ENCODE measurements around the gene DLGAP4. TPM values are rescaled to one million over a fixed set of nuclear protein-coding genes. Genes with fewer than 3 reads are reported as not detected.

DLGAP4 gene
- total RNA-seq, 4 donors from 2014 or later, result 33.5 to 159 (median 56.6) TPM

GRCh38 chr20:36367907-36368799 is 62.0 kb downstream of the DLGAP4 start:
- no peak for TF ChIP-seq EP300 (IDR thresholded peaks at IDR 0.05; ENCODE audit: low read depth)
- TF ChIP-seq CTCF (IDR thresholded peaks at IDR 0.05), result no peak
- TF ChIP-seq POLR2AphosphoS5 (IDR thresholded peaks at IDR 0.05), result no peak
- no peak for TF ChIP-seq POLR2A (IDR thresholded peaks at IDR 0.05)
- H3K27ac ChIP-seq, result no peak overlapping the region
- no peaks in the 10 kb centered on the region for H3K36me3 ChIP-seq
- 63 to 67% methylated on average over 1 to 12 of the region's 12 CpGs for WGBS, 2 donors (ENCODE audit: low coverage in 1 of 2)
- no peaks in the 10 kb centered on the region for H3K4me1 ChIP-seq
- H3K4me3 ChIP-seq, result no peak overlapping the region
- H3K9me3 ChIP-seq, result no peaks in the 10 kb centered on the region
- in situ Hi-C loops (cut with MboI; ENCODE audit: low pct_ligation_motif_present in 1 of 4, low pct_unique_long_range_greater_than_20kb in 1 of 4, low sequenced_read_pairs in 3 of 4), result no loop called here
- no peak for DNase-seq
- H3K27me3 ChIP-seq, result peaks cover 6% of the 10 kb centered on the region
- intact Hi-C loops (cut with DNase I; ENCODE audit: low total_unique reads), result no loop called here

DNA sequence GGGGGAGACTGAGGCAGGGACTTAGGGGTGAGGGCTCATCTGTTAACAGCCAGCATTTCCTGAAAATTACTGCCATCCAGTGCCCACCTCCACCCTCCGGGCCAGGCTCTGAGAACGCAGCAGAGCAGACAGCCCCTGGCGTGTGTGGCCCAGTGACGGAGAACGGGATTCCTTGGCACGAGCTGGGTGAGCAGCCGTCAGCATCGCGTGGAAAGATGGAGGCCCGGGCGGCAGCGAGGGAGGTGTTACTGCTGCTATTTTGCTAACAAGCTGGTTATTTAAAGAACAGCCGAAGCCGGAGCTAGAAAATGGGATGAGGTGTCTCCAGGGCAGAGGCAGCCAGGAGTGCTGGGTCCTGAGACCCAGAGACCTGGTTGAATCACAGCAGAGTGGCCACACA is 62.7 kb downstream of the DLGAP4 start:
- intact Hi-C loops (cut with DNase I; ENCODE audit: low total_unique reads) (no loop called here), in situ Hi-C loops (cut with MboI; ENCODE audit: low pct_ligation_motif_present in 1 of 4, low pct_unique_long_range_greater_than_20kb in 1 of 4, low sequenced_read_pairs in 3 of 4) (no loop called here)
- WGBS, 2 donors (ENCODE audit: low coverage in 1 of 2), result 80 to 85% methylated on average over 5 to 14 of the region's 14 CpGs
- TF ChIP-seq EP300 (IDR thresholded peaks at IDR 0.05; ENCODE audit: low read depth), result no peak
- Histone ChIP-seq H3K9me3 (no peaks in the 10 kb centered on the region), H3K27me3 (peaks cover 14% of the 10 kb centered on the region), H3K4me1 (no peaks in the 10 kb centered on the region), H3K36me3 (no peaks in the 10 kb centered on the region), H3K27ac (no peak overlapping the region), H3K4me3 (no peak overlapping the region)
- no peak for DNase-seq

DNA sequence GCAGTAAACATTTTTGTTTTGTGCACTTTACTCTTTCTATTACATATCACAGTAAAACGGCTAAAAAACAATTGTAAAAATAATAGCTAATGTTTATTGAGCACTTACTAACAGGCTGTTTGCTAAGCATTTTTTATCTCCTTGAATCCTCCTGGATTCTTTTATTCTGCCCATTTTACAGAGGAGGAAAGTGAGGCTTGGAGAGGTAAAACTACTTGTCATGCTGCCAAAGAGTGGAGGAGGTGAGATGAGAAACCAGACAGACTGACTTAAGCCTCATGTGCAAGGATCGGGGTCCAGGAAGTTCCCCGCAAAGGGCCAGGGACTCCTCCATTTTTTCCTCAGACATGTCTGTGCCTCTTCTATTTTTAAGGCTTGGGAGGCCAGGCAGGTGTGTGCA is 63.6 kb downstream of the DLGAP4 start:
- 23 to 72% methylated on average over 1 to 3 of the region's 3 CpGs for WGBS, 2 donors (ENCODE audit: low coverage in 1 of 2)
- in situ Hi-C loops (cut with MboI; ENCODE audit: low pct_ligation_motif_present in 1 of 4, low pct_unique_long_range_greater_than_20kb in 1 of 4, low sequenced_read_pairs in 3 of 4) (no loop called here), intact Hi-C loops (cut with DNase I; ENCODE audit: low total_unique reads) (no loop called here)
- Histone ChIP-seq H3K9me3 (no peaks in the 10 kb centered on the region), H3K4me1 (no peaks in the 10 kb centered on the region), H3K27ac (no peak overlapping the region), H3K4me3 (no peak overlapping the region), H3K36me3 (no peaks in the 10 kb centered on the region), H3K27me3 (peaks cover 18% of the 10 kb centered on the region)
- DNase-seq, result no peak
- no peak for TF ChIP-seq POLR2AphosphoS5 (IDR thresholded peaks at IDR 0.05)
- no peak for TF ChIP-seq CTCF (IDR thresholded peaks at IDR 0.05)
- no peak for TF ChIP-seq EP300 (IDR thresholded peaks at IDR 0.05; ENCODE audit: low read depth)
- no peak for TF ChIP-seq POLR2A (IDR thresholded peaks at IDR 0.05)

- intact Hi-C loops (cut with DNase I; ENCODE audit: low total_unique reads) (no loop called here), in situ Hi-C loops (cut with MboI; ENCODE audit: low pct_ligation_motif_present in 1 of 4, low pct_unique_long_range_greater_than_20kb in 1 of 4, low sequenced_read_pairs in 3 of 4) (no loop called here)
- Histone ChIP-seq H3K36me3 (no peaks in the 10 kb centered on the region), H3K27ac (no peak overlapping the region), H3K27me3 (peaks cover 21% of the 10 kb centered on the region), H3K4me1 (no peaks in the 10 kb centered on the region), H3K4me3 (no peak overlapping the region), H3K9me3 (no peaks in the 10 kb centered on the region)
- 72 to 76% methylated on average over 3 to 15 of the region's 15 CpGs for WGBS, 2 donors (ENCODE audit: low coverage in 1 of 2)
- TF ChIP-seq CTCF (IDR thresholded peaks at IDR 0.05), result no peak
- no peak for TF ChIP-seq POLR2A (IDR thresholded peaks at IDR 0.05)
- TF ChIP-seq EP300 (IDR thresholded peaks at IDR 0.05; ENCODE audit: low read depth), result no peak
- no peak for TF ChIP-seq POLR2AphosphoS5 (IDR thresholded peaks at IDR 0.05)
- no peak for DNase-seq
Measured at GRCh38 chr20:36370991-36371790, 65.1 kb downstream of the DLGAP4 start.
